Measurements from ENCODE around the gene RNGTT.

The RNGTT gene

DNA sequence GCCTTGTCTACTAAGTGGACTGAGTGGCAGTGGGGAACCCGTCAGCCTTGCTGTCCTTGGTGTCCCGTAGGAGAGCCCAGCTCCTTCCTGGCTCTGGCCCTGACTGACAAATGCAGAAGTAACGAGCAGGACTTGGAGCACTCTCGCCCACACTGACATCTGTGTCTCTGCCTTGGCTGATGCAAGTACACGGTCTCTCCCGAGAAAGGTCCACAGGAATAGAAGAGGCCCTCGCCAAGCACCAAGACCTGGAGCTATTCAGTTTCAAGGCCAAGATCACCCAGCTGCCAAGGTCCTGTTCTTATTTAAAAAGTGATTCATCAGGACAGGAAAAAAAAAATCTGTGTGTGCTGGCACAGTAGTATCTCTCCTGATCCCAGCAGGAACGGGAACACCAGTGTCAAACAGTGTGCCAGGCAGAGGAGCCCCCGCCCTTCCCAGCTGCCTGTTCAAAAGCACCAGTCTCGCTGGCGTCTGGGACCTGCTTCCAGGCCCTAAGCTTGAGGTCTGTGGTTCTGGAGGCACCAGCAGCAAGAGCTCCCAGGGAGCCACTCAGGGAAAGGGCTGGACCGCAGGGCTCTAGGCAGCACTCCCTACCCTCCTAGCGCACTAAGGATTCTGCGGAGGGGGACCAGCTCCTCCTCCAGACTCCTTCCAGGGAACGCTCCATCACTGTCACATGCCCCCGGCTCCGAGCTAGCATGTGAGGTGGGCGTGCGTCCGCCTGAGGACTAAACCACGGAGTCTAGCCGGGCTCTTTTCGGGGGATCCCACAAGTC lies 376.9 kb downstream of the RNGTT start:
- DNase-seq (ENCODE audit: low spot score) = no peak

DNA sequence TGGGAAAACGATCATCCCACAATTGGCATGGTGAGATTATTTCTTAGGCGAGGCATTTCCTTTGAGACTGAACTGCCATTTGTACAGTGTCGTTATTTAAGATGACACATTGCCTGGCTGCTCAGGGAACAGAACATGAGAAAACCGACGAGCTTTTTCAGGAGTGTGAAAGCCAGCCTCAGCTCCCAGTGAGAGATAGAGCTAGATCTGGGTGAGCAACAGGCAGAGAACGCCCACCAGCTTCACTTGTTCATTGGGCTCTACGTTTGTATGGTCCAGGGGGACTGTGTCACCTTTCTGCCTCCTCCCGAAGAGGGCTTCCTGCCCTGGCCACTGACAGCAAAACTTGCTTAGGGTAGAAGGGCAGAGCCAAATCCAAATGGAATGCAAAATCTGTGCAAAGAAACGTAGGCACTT lies 378.1 kb downstream of the RNGTT start:
- DNase-seq (ENCODE audit: low spot score) = no peak

DNA sequence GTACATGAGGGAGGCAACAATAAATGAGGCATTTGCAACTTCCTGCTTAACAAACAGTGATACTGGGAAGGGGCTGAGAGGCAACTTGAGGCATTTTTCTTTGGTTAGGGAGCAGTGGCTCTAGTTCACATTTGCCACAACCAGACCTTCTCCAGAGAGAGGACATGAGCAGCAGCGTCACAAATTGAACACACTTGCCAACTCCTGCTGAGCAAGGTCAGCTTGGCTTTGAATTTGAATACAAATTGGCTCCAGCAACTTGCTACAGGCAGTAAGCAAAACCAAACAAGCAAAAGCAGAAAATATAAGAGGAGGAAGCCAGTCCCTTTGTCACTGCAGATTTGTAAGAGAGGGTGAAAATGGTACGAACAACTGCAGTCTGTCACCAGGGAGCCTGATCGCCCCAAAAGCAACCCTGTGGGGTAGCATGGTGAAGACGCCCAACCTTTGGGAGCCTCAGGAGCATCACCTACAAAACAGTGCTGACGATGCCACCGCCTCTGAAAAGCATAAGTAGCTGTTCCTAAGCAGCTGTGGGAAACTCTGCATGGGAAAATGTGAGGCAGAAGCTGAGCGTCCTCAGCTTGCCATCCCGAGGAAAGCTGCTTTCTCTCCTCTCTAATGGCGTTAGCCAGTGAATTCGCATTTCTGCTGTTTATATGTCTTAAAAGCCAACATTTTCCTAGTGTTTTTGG lies 378.7 kb downstream of the RNGTT start:
- DNase-seq (ENCODE audit: low spot score) = no peak

DNA sequence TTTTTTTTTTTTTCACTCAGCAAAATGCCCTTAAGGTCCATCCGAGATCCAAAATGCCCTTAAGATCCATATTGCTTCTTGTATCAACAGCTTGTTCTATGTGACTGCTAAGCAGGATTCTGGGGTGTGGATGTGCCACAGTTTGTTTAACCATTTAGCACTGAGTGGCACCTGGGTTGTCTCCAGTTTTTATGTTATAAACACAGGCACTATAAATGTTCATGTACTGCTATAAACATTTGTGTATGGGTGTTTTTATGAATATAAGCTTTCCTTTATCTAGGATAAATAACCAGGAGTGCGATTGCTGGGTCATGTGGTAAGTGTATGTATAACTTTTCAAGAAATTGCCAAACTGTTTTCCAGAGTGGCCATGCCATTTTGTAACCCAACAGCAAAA lies 386.0 kb downstream of the RNGTT start:
- no peak for DNase-seq (ENCODE audit: low spot score)

DNA sequence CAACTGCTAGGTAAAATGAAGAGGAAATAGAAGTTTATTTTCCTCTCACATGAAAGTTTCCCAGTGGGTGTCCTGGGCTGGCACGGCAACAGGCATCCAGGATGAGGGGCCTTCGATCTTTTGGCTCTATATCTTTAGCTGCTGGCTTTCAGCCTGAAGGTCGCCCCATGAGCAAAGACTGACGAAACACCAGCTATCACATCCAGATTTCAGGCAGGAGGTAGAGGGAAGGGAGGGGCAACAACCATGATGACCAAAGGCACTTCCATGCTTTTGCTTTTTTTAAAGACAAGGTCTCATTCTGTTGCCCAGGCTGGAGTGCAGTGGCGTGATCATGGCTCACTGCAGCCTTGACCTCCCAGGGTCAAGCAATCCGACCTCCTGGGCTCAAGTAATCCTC lies 387.9 kb downstream of the RNGTT start:
- DNase-seq (ENCODE audit: low spot score) = no peak

DNA sequence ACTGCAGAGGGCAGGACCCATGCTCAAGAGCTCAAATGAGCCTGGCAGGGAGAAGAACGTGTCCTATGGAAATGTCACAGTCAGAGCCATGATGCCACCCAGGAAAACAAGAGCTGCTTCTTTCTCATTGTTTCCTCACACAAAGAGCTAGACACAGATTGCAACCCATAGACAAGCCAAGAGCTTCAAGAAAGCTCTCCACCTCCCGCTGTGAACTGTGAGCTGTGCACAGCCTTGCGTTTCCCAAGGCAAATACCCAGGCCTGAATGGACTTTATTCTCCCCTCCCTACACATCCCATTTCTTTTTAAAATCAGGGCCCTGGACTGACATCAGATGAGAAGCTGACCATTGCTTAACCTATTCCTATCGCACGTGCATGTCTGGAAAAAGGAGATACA lies 388.8 kb downstream of the RNGTT start:
- no peak for DNase-seq (ENCODE audit: low spot score)

DNA sequence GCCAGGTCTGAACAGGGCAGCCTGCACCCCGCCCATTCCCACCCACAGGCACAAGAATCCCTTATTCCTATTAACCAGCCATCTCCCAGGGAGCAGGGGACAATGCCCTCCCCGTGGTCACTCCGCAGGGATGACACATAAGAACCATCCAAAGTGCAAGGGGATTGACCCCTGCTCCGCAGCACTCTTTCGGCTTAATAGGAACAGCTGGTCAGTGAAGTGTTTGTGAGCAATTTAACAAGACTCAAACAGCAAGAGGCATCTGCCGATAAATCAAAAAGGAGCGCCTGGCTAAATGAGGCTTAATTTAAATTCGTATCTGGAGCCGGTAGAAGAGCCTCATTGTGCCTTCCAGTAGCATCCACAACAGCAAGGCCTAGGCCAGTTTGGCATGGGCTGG lies 389.4 kb downstream of the RNGTT start:
- DNase-seq (ENCODE audit: low spot score) = no peak

DNA sequence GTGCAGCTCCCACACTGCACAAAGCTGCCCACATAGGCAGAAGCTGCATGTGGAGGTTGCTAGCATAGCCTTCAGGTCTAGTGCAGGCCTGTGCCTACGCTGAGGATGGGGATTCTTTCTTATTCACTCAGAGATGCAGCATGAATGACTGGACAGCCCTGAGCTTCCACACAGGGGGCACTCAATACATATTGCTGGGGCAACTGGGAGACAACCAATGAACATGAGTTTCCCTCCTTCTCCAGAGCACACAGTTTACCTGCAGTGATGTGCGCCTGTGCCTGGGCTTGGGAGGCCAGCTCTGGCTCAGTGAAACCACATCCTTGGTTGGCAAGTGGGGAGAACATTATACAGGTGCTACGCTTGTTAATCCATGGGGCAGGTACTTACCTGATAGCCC lies 389.9 kb downstream of the RNGTT start:
- DNase-seq (ENCODE audit: low spot score) = no peak

DNA sequence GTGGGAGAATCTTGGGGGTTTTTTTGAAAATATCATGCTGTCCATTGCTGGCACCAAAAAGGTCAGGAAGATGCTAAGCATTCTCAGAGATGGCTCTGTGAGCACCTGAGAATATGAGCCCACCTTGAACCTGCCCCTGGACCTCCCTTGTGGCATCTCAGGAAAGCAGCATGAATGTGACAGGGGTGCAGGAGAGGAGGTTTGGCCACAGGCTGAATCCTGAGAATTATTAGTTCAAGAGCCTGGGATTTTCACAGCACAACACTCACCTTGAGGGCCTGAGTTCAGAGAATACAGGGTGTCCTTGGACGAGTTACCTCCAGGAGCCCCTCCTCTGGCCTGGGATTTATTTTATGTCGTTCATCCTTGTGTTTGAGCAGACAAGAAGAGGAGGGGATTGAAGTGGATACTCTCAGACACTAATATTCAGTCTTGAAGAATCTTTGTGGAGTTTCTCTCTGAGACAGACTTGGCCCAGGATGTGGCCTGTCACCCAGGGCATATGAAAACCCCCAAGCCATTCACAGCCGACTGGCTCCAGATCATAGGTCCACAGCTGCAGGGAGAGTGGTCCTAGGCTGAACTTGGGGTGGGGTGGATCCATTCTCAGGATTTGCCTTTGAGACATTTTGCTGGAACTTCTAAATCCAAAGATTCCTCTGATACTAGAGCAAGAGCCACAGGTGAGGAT lies 390.8 kb downstream of the RNGTT start:
- DNase-seq (ENCODE audit: low spot score) = no peak

DNA sequence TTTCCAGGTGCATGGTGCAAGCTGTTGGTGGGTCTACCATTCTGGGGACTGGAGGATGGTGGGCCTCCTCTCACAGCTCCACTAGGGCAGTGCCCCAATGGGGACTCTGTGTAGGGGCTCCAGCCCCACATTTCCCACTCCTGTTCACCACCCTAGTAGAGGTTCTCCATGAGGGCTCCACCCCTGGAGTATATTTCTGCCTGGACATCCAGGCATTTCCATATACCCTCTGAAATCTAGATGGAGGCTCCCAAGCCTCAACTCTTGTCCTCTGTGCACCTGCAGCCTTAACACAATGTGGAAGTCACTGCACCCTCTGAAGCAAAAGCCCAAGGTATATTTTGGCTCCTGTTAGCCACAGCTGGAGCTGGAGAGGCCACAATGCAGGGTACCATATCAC lies 393.5 kb downstream of the RNGTT start:
- DNase-seq (ENCODE audit: low spot score) = no peak

DNA sequence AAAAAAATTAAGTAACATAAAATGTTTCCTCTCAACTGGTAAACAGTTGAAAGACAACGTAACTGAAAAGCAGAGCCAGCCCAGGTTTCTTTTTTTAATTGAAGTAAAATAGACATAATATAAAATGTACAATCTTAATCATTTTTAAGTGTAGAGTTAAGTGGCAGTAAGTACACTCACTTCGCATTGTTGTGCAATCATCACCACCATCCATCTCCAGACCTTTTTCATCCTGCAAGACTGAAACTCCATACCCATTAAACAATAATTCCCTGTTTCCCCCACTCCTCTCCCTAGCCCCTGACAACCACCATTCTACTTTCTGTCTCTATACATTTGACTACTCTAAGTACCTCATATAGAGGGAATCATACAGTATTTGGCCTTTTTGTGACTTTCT lies 395.7 kb downstream of the RNGTT start:
- DNase-seq (ENCODE audit: low spot score) = no peak

DNA sequence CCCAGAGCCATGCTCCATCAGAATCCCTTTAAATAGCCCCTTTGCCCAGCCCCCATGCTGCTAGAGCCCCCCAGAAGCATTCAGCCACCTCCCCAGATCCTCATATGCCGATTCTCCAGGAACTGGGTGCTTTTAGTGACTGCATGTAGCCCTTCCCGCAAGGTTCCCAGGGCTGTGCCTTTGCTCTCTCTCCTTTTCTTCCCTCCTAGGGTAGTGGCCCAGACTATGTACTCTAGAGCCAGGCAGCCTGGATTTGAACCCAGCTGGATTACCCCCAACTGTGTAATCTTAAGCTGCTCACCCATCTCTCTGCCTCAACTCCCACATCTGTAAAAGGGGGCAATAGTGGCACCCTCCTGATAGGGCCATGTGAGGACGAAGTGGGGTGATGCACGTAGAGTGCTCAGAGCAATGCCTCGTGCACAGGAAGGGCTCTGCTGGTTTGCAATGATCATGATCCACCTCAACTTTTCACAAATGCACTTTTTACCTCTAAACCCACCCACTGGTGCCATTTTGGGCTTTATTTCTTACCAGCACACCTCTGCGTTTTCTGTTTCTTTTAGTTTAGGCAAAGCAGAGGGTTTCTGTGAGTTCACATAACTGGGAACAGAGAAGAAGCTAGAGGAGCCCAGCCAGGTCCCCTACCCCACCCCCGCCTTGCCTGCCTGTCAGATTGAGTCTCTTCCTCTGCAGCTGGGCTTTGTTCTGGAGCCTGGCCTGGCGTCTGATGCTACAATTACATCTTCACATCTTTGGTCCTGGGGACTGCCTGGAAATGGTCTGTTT lies 396.5 kb downstream of the RNGTT start:
- no peak for DNase-seq (ENCODE audit: low spot score)

DNA sequence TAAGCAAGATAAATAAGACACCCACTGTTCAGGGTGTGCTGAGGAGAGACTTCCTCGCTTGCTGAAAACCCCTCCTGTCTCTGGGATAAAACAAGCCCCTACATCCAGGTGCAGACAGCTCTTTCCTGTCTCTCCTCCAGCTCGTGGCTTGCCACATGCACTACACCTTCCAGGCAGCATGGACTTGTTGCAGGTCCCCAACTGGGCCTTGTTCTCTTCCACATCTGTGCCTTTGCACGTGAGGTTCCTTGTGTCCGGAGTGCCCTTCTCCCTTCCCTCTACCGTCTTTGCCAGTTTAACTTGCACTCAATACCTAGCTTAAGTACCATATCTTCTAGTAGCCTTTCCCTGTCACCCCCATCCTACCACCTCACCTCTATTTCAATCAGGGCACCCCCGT lies 397.6 kb downstream of the RNGTT start:
- no peak for DNase-seq (ENCODE audit: low spot score)

DNA sequence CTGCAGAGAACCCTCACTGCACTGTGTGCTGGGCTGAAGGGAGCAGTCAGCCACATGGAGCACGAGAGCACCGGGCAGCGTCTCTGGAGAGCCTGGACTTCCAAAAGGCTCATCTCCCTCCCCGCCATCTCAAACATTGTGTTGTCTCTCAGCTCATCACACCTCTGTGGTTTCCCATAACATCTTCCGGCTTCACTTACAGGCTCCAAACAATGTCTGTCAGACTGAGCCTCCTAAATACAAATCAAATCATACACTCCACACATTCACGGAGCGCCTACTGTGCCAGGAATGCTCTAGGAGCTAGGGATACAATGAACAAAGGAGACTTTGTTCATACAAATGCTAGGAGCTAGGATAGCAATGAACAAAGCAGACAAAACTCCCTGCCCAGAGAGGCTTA lies 398.0 kb downstream of the RNGTT start:
- no peak for DNase-seq (ENCODE audit: low spot score)

DNA sequence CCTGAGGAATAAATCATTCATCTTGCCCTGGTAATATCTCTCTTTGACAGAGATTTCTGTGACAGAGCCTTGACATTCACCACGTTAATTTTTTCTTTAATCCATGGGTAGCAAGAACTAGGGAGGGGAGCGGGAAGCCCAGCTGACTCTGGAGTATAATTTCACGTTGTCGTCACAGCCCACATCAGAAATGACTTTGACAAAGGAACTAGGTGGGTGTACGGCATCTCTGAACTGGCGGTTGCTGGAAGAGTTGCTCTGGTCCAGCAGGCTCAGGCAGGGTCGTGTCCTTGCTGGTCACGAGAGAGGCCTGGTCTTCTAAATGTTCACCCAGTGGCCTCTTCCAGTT lies 400.2 kb downstream of the RNGTT start:
- no peak for DNase-seq (ENCODE audit: low spot score)

DNA sequence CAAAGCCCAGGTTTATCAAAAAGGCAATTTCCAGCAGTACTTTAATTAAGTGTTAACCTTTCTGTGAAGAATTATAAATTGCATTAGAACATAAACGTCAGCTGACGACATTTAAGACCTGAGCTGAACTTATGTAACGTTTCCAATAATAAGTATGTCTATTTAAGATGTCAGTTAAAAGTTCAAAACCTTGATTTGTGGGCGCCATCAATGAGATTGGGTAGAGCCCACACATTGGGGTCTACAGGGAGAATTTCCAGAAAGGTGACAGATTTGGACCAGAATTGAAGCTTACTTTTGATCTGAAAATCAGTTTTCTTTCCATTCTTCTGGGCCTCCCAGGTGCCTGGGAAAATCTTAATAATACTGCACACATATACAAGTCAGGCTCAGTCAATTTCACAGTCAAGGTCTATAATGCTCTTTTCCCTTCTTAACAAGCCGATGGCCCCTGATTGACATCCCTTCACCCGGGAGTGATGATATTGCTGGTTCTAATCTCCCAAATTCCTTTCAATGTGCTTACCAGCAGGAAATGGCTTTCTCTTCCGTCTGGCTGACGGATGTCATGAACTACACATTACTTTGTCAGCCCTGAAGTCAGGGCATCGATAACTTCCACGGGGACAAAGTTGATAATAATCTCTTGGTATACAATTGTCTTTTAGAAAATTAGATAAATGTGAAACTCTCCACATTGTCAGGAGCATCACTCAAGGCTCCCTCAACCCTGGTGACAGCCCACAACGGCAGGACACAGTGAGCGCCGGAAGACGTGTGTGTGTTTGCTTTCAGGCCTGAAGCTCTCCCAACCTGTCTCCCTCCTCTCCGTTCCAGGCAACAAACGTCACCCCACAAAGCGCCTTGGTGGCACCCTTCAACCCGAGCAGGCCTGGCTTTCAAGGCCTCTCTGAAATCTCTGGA lies 400.8 kb downstream of the RNGTT start:
- no peak for DNase-seq (ENCODE audit: low spot score)

DNA sequence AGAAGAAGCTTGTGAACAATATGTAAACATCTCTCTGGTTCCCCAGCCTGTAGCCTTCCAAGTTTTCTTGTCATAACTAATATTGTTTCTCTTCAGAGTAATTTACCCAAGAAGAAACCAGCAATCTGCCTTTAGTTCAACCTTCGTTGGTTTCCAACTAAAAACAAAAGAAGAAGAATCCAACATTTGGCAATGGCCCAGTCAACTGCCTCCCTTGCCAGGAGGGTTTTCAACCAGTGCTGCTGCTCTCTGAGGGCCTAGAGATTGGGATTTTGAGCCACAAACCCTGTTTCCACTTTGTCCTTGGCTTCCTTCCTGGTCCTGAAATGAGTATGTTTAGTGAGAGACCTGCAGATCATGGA lies 401.5 kb downstream of the RNGTT start:
- DNase-seq (ENCODE audit: low spot score) = no peak

DNA sequence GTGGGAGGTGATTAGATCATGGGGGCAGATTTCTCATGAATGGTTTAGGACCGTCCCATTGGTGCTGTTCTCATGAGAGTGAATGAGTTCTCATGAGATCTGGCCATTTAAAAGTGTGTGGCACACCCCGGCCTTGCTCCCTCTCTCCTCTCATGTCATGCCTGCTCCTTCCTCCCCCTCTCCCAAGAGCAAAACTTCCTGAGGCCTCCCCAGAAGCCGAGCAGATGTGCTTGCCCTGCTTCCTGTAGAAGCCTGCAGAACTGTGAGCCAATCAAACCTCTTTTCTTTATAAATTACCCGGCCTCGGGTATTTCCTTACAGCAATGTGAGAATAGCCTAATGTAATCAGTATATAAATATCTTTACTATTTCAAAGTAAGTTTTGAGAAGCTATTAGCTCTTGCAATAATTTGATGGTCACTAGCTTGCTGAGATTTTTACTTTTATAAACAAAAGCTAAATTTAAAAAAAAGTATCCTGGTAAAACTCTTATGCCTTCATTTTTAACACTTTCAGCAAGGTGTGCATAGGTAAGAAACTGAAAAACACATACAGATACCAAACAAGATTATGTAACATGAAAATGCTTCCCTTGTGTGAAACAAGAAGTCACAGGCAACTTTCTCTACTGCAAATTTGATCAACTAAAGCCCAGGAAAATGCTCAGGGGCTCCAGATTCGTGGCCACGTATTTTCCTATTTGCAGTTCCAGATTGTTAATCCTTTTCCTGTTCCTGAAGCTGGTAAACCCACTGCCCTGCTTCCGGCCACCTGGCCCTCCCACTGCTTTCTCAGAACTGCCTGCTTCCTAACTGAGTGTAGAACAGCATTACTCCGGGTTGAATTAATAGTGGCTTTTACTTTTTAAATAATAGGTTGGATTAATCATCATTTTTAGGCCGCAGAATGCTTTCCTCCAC lies 402.1 kb downstream of the RNGTT start:
- DNase-seq (ENCODE audit: low spot score) = no peak
